IgD-negative memory B cell (primary cell): ENCODE results near the gene DIAPH2. TPM values are rescaled to one million over a fixed set of nuclear protein-coding genes. Genes with fewer than 3 reads are reported as not detected.
A peak's percentile ranks its signal among the peaks of the same experiment; 100 is the strongest.

Experiments used
- H3K27ac Mint-ChIP-seq, 3 donors: one replicate each; pipeline ENCODE4 v1.8.0; 2020 to 2022; ENCODE audit warnings: mild to moderate bottlenecking in 3 of 3, mixed read lengths in 3 of 3, moderate library complexity in 1 of 3
- H3K27me3 Mint-ChIP-seq: one replicate; pipeline ENCODE4 v1.8.0; 2021; ENCODE audit warnings: mixed read lengths
- H3K36me3 Mint-ChIP-seq: one replicate; pipeline ENCODE4 v1.8.0; 2020; ENCODE audit warnings: mild to moderate bottlenecking, mixed read lengths
- H3K4me1 Mint-ChIP-seq, 3 donors: one replicate each; pipeline ENCODE4 v1.8.0; 2020 to 2022; ENCODE audit warnings: mixed read lengths in 3 of 3, mild to moderate bottlenecking in 1 of 3
- H3K4me3 Mint-ChIP-seq, 4 donors: one replicate each; pipeline ENCODE4 v1.8.0; 2020 to 2022; ENCODE audit warnings: mild to moderate bottlenecking in 4 of 4, mixed read lengths in 4 of 4, moderate library complexity in 3 of 4
- H3K9me3 Mint-ChIP-seq, 3 donors: one replicate each; pipeline ENCODE4 v1.8.0; 2020 to 2021; ENCODE audit warnings: mixed read lengths in 3 of 3, mild to moderate bottlenecking in 1 of 3
- polyA plus RNA-seq: library from polyadenylated mRNA; unstranded; fragments of 300-500 nt; fragmentation: Illumina TruSeq; gene quantifications from one replicate; pipeline ENCODE4 v1.2.3, GENCODE V29; 2021

Gene DIAPH2
- polyA plus RNA-seq, 1 donor from 2014 or later: 12.6 TPM

GRCh38 chrX:97309487-97310116, 625.0 kb downstream of the DIAPH2 start:
- no peaks in the 10 kb centered on the region for H3K36me3 Mint-ChIP-seq
- H3K4me3 Mint-ChIP-seq: no peak overlapping the region
- no peak overlapping the region for H3K27ac Mint-ChIP-seq
- no peaks in the 10 kb centered on the region for H3K27me3 Mint-ChIP-seq
- no peaks in the 10 kb centered on the region for H3K4me1 Mint-ChIP-seq
- H3K9me3 Mint-ChIP-seq: peaks cover 0 to 3% (median 0%) of the 10 kb centered on the region in 3 donors

- Mint-ChIP-seq H3K9me3 (peaks cover 0 to 3% (median 0%) of the 10 kb centered on the region in 3 donors), H3K27ac (no peak overlapping the region)
Measured at GRCh38 chrX:97310373-97310772, 625.7 kb downstream of the DIAPH2 start.

DNA sequence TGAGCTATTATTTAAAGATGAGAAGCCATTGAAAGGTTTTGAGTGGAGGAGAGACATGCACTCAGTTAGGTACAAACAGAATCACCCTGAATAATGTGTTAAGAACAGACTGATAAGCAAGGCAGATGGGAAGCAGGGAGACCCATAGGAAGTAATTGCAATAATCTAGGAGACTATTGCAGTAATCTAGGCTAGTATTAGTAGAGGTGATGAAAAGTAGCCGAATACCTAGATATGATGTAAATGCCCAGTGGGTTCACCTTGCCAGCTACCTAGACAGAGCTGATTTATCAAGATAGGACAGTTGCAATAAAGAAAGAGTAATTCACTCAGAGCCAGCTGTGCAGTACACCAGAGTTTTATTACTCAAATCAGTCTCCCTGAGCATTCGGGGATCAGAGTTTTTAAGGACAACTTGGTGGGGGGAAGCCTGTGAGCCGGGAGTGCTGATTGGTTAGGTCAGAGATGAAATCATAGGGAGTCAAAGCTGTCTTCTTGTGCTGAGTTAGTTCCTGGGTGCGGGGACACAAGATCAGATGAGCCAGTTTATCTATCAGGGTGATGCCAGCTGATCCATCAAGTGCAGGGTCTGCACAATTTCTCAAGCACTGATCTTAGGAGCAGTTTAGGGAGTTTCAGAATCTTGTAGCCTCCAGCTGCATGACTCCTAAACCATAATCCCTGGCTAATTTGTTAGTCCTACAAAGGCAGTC, 626.6 kb downstream of the DIAPH2 start:
- Mint-ChIP-seq H3K4me1 (peaks cover 0 to 2% (median 0%) of the 10 kb centered on the region in 3 donors), H3K4me3 (no peak overlapping the region), H3K9me3 (peaks cover 0 to 3% (median 0%) of the 10 kb centered on the region in 3 donors), H3K36me3 (peaks cover 3% of the 10 kb centered on the region), H3K27me3 (no peaks in the 10 kb centered on the region), H3K27ac (no peak overlapping the region)

More at GRCh38 chrX:97310373-97310772, 625.7 kb downstream of the DIAPH2 start:
- Mint-ChIP-seq H3K4me3 (no peak overlapping the region), H3K4me1 (no peaks in the 10 kb centered on the region), H3K27me3 (no peaks in the 10 kb centered on the region), H3K36me3 (no peaks in the 10 kb centered on the region)

- H3K36me3 Mint-ChIP-seq: peaks cover 4% of the 10 kb centered on the region
- H3K27ac Mint-ChIP-seq: no peak overlapping the region
- no peak overlapping the region for H3K4me3 Mint-ChIP-seq
- H3K4me1 Mint-ChIP-seq: peaks cover 0 to 2% (median 1%) of the 10 kb centered on the region in 3 donors
- peaks cover 0 to 3% (median 0%) of the 10 kb centered on the region in 3 donors for H3K9me3 Mint-ChIP-seq
- no peaks in the 10 kb centered on the region for H3K27me3 Mint-ChIP-seq
Measured at GRCh38 chrX:97314345-97314744, 629.7 kb downstream of the DIAPH2 start.

- no peak overlapping the region for H3K27ac Mint-ChIP-seq
- H3K4me1 Mint-ChIP-seq: peaks cover 0 to 2% (median 1%) of the 10 kb centered on the region in 3 donors
- H3K36me3 Mint-ChIP-seq: peaks cover 4% of the 10 kb centered on the region
- no peak overlapping the region for H3K4me3 Mint-ChIP-seq
- H3K9me3 Mint-ChIP-seq: peaks cover 0 to 1% (median 0%) of the 10 kb centered on the region in 3 donors
- no peaks in the 10 kb centered on the region for H3K27me3 Mint-ChIP-seq
Measured at GRCh38 chrX:97315939-97316338, 631.3 kb downstream of the DIAPH2 start.

- peaks cover 4% of the 10 kb centered on the region for H3K36me3 Mint-ChIP-seq
- H3K27ac Mint-ChIP-seq: no peak overlapping the region
- no peak overlapping the region for H3K4me3 Mint-ChIP-seq
- peaks cover 1 to 5% (median 4%) of the 10 kb centered on the region in 3 donors for H3K4me1 Mint-ChIP-seq
- peaks cover 0 to 2% (median 0%) of the 10 kb centered on the region in 3 donors for H3K9me3 Mint-ChIP-seq
- no peaks in the 10 kb centered on the region for H3K27me3 Mint-ChIP-seq
Measured at GRCh38 chrX:97320305-97320704, 635.7 kb downstream of the DIAPH2 start.

GRCh38 chrX:97322401-97322800, 637.8 kb downstream of the DIAPH2 start:
- no peak overlapping the region for H3K27ac Mint-ChIP-seq
- peaks cover 2% of the 10 kb centered on the region for H3K36me3 Mint-ChIP-seq
- H3K4me1 Mint-ChIP-seq: peaks cover 5 to 12% (median 12%) of the 10 kb centered on the region in 3 donors
- no peak overlapping the region for H3K4me3 Mint-ChIP-seq
- no peaks in the 10 kb centered on the region for H3K27me3 Mint-ChIP-seq
- peaks cover 0 to 2% (median 0%) of the 10 kb centered on the region in 3 donors for H3K9me3 Mint-ChIP-seq

DNA sequence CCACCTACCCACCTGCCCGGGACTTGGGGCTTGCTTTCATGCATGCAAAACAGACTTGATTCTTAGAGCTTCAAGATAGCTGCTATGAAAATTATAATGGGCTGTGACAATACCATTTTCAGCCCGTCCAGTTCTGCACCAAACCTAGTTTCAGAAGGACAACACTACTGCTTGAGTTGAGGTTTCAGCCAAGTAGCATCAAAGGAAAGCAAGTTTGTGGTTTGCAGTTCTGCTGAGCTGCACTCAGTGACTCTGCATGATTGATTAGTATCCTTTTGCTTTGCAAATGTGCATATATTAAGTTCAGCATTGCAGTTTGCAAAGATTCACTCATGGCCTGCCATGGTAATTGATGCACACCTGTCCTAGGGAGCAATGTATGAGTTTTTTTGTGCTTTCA, 641.8 kb downstream of the DIAPH2 start:
- peak overlapping the region in 1 of 4 donors; percentile 12 for H3K4me3 Mint-ChIP-seq

GRCh38 chrX:97328853-97329390, 644.3 kb downstream of the DIAPH2 start:
- Mint-ChIP-seq H3K36me3 (peaks cover 2% of the 10 kb centered on the region), H3K27ac (no peak overlapping the region), H3K4me1 (peaks cover 5 to 14% (median 12%) of the 10 kb centered on the region in 3 donors), H3K4me3 (no peak overlapping the region), H3K9me3 (no peaks in the 10 kb centered on the region), H3K27me3 (no peaks in the 10 kb centered on the region)

More for the DNA sequence above, 641.8 kb downstream of the DIAPH2 start:
- no peak overlapping the region for H3K27ac Mint-ChIP-seq
- H3K27me3 Mint-ChIP-seq: no peaks in the 10 kb centered on the region
- H3K36me3 Mint-ChIP-seq: peaks cover 2% of the 10 kb centered on the region
- peaks cover 4 to 12% (median 12%) of the 10 kb centered on the region in 3 donors for H3K4me1 Mint-ChIP-seq
- no peaks in the 10 kb centered on the region for H3K9me3 Mint-ChIP-seq

- Mint-ChIP-seq H3K27me3 (no peaks in the 10 kb centered on the region), H3K27ac (no peak overlapping the region), H3K4me1 (peaks cover 5 to 15% (median 11%) of the 10 kb centered on the region in 3 donors), H3K36me3 (peaks cover 2% of the 10 kb centered on the region), H3K4me3 (no peak overlapping the region), H3K9me3 (no peaks in the 10 kb centered on the region)
Measured at GRCh38 chrX:97330151-97330550, 645.5 kb downstream of the DIAPH2 start.

- peaks cover 1 to 8% (median 6%) of the 10 kb centered on the region in 3 donors for H3K4me1 Mint-ChIP-seq
- H3K36me3 Mint-ChIP-seq: no peaks in the 10 kb centered on the region
- no peaks in the 10 kb centered on the region for H3K9me3 Mint-ChIP-seq
- H3K27ac Mint-ChIP-seq: no peak overlapping the region
- no peaks in the 10 kb centered on the region for H3K27me3 Mint-ChIP-seq
- no peak overlapping the region for H3K4me3 Mint-ChIP-seq
Measured at GRCh38 chrX:97332963-97333362, 648.3 kb downstream of the DIAPH2 start.

GRCh38 chrX:97334850-97335249, 650.2 kb downstream of the DIAPH2 start:
- no peaks in the 10 kb centered on the region for H3K36me3 Mint-ChIP-seq
- no peaks in the 10 kb centered on the region for H3K9me3 Mint-ChIP-seq
- H3K4me1 Mint-ChIP-seq: peaks cover 1 to 8% (median 6%) of the 10 kb centered on the region in 3 donors
- no peaks in the 10 kb centered on the region for H3K27me3 Mint-ChIP-seq
- no peak overlapping the region for H3K27ac Mint-ChIP-seq
- H3K4me3 Mint-ChIP-seq: peak overlapping the region in 2 of 4 donors; percentile 62 to 76

GRCh38 chrX:97344724-97345123, 660.1 kb downstream of the DIAPH2 start:
- Mint-ChIP-seq H3K4me3 (no peak overlapping the region), H3K27me3 (no peaks in the 10 kb centered on the region), H3K4me1 (peaks cover 8 to 17% (median 10%) of the 10 kb centered on the region in 3 donors), H3K27ac (no peak overlapping the region), H3K36me3 (no peaks in the 10 kb centered on the region), H3K9me3 (no peaks in the 10 kb centered on the region)

DNA sequence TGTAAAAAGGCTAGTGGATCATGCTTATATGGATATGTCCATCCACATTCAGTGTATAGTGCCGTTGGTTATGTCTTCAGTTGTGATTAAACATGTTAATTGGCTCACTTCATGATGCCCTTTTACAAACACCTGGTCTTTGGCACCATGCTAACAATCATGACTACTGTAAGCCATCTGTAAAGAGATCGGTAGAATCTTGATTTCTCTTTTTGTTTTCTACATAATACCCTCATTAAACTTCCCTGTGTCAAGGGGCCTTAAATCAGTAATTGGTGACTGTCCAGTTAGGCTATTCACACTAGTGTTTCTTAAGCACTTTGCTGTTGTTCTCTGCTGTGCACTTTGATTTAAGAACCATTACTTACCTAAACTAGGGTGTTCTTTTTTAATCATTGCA, 674.3 kb downstream of the DIAPH2 start:
- no peak overlapping the region for H3K27ac Mint-ChIP-seq
- peaks cover under 1% of the 10 kb centered on the region for H3K27me3 Mint-ChIP-seq

DNA sequence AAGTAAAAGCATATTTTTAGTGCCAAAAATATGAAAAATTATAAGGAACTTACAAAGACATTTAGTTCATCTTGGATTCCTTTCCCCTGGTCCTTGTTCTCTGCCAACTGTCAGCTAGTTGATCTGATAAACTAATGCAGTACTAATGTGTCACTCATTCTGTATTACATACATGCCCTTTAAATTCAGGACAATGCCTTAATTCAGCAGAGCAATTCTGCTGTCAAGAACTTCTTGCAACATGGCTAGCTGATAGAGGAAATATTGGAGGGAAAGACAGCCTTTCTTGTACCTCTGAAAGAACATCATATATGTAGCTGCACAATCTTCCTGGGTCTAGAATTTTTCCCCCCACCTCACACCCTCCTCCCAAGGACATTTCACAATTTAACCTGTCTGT, 679.2 kb downstream of the DIAPH2 start:
- H3K36me3 Mint-ChIP-seq: peaks cover 3% of the 10 kb centered on the region
- no peak overlapping the region for H3K4me3 Mint-ChIP-seq
- no peaks in the 10 kb centered on the region for H3K9me3 Mint-ChIP-seq
- peaks cover 0 to 3% (median 0%) of the 10 kb centered on the region in 3 donors for H3K4me1 Mint-ChIP-seq
- no peak overlapping the region for H3K27ac Mint-ChIP-seq
- H3K27me3 Mint-ChIP-seq: no peaks in the 10 kb centered on the region

More for the DNA sequence above, 674.3 kb downstream of the DIAPH2 start:
- Mint-ChIP-seq H3K9me3 (no peaks in the 10 kb centered on the region), H3K4me1 (peaks cover 0 to 2% (median 0%) of the 10 kb centered on the region in 3 donors), H3K4me3 (no peak overlapping the region), H3K36me3 (peaks cover 3% of the 10 kb centered on the region)
